ENCODE results near the gene DUOXA2.

The DUOXA2 gene

GRCh38 chr15:45151998-45152828 lies 38.1 kb downstream of the DUOXA2 start:
- TF ChIP-seq PKNOX1 (IDR thresholded peaks at IDR 0.05) (no peak), FOXK2 (IDR thresholded peaks at IDR 0.05) (no peak), L3MBTL2 (conservative IDR thresholded peaks at IDR 0.05) (no peak), ARNT (IDR thresholded peaks at IDR 0.05) (no peak)
- no peak for DNase-seq (ENCODE audit: extremely low spot score)
- CTCF ChIA-PET, result no interaction called here
- POLR2A ChIA-PET, result no interaction called here

GRCh38 chr15:45155739-45156138 lies 41.6 kb downstream of the DUOXA2 start:
- ChIA-PET CTCF (interaction anchor here (0.6 kb wide), 1 partner anchor 10 kb away, joined by 6 read pairs; no protein-coding TSS in a partner anchor), POLR2A (no interaction called here)
- TF ChIP-seq FOXM1 (IDR thresholded peaks at IDR 0.05; ENCODE audit: borderline replicate concordance), result no peak
- no peak for TF ChIP-seq LEF1 (IDR thresholded peaks at IDR 0.05; ENCODE audit: borderline replicate concordance)
- TF ChIP-seq ELF4 (IDR thresholded peaks at IDR 0.05), result no peak
- no peak for TF ChIP-seq FOXK2 (IDR thresholded peaks at IDR 0.05)
- no peak for TF ChIP-seq FOXA1 (IDR thresholded peaks at IDR 0.05)
- no peak for TF ChIP-seq SP1 (IDR thresholded peaks at IDR 0.05)
- TF ChIP-seq L3MBTL2 (conservative IDR thresholded peaks at IDR 0.05), result no peak
- TF ChIP-seq TARDBP (IDR thresholded peaks at IDR 0.05), result no peak
- no peak for TF ChIP-seq SUZ12 (IDR thresholded peaks at IDR 0.05)
- TF ChIP-seq ARNT (IDR thresholded peaks at IDR 0.05), result no peak
- TF ChIP-seq HDGF (IDR thresholded peaks at IDR 0.05; ENCODE audit: borderline replicate concordance), result no peak
- no peak for TF ChIP-seq PKNOX1 (IDR thresholded peaks at IDR 0.05)
- TF ChIP-seq NFRKB (IDR thresholded peaks at IDR 0.05), result no peak
- TF ChIP-seq ZNF384 (IDR thresholded peaks at IDR 0.05), result no peak
- TF ChIP-seq CTBP1 (IDR thresholded peaks at IDR 0.05; ENCODE audit: borderline replicate concordance), result no peak
- no peak for TF ChIP-seq BHLHE40 (IDR thresholded peaks at IDR 0.05; ENCODE audit: borderline replicate concordance)
- no peak for DNase-seq (ENCODE audit: extremely low spot score)

- ChIA-PET POLR2A (no interaction called here), CTCF (interaction anchor here (0.6 kb wide), 1 partner anchor 47 kb away, joined by 3 read pairs; no protein-coding TSS in a partner anchor)
- no peak for DNase-seq (ENCODE audit: extremely low spot score)
- no peak for TF ChIP-seq TARDBP (IDR thresholded peaks at IDR 0.05)
- TF ChIP-seq FOXM1 (IDR thresholded peaks at IDR 0.05; ENCODE audit: borderline replicate concordance), result no peak
- TF ChIP-seq PKNOX1 (IDR thresholded peaks at IDR 0.05), result no peak
- no peak for TF ChIP-seq CTBP1 (IDR thresholded peaks at IDR 0.05; ENCODE audit: borderline replicate concordance)
- no peak for TF ChIP-seq FOXA1 (IDR thresholded peaks at IDR 0.05)
- no peak for TF ChIP-seq FOXK2 (IDR thresholded peaks at IDR 0.05)
- TF ChIP-seq ZNF384 (IDR thresholded peaks at IDR 0.05), result no peak
- no peak for TF ChIP-seq LEF1 (IDR thresholded peaks at IDR 0.05; ENCODE audit: borderline replicate concordance)
- no peak for TF ChIP-seq ARNT (IDR thresholded peaks at IDR 0.05)
- no peak for TF ChIP-seq SUZ12 (IDR thresholded peaks at IDR 0.05)
- TF ChIP-seq HDGF (IDR thresholded peaks at IDR 0.05; ENCODE audit: borderline replicate concordance), result no peak
- TF ChIP-seq L3MBTL2 (conservative IDR thresholded peaks at IDR 0.05), result no peak
- TF ChIP-seq ELF4 (IDR thresholded peaks at IDR 0.05), result no peak
Measured at GRCh38 chr15:45156744-45157455, 42.8 kb downstream of the DUOXA2 start.

GRCh38 chr15:45157974-45158373 lies 43.8 kb downstream of the DUOXA2 start:
- ChIA-PET POLR2A (no interaction called here), CTCF (interaction anchor here (0.9 kb wide), 1 partner anchor 31 kb away, joined by 3 read pairs; no protein-coding TSS in a partner anchor)
- no peak for DNase-seq (ENCODE audit: extremely low spot score)
- TF ChIP-seq PKNOX1 (IDR thresholded peaks at IDR 0.05) (no peak), ELF4 (IDR thresholded peaks at IDR 0.05) (no peak), ZNF384 (IDR thresholded peaks at IDR 0.05) (no peak), ARNT (IDR thresholded peaks at IDR 0.05) (no peak), TARDBP (IDR thresholded peaks at IDR 0.05) (no peak), BHLHE40 (IDR thresholded peaks at IDR 0.05; ENCODE audit: borderline replicate concordance) (no peak), SUZ12 (IDR thresholded peaks at IDR 0.05) (no peak), FOXK2 (IDR thresholded peaks at IDR 0.05) (no peak), LEF1 (IDR thresholded peaks at IDR 0.05; ENCODE audit: borderline replicate concordance) (no peak), CTBP1 (IDR thresholded peaks at IDR 0.05; ENCODE audit: borderline replicate concordance) (no peak), SP1 (IDR thresholded peaks at IDR 0.05) (no peak), FOXA1 (IDR thresholded peaks at IDR 0.05) (no peak)

GRCh38 chr15:45161666-45162065 lies 47.5 kb downstream of the DUOXA2 start:
- DNase-seq (ENCODE audit: extremely low spot score), result no peak
- ChIA-PET CTCF (no interaction called here), POLR2A (interaction anchor here (1.1 kb wide), 1 partner anchor 118 kb away, joined by 5 read pairs; no protein-coding TSS in a partner anchor)
- TF ChIP-seq ZNF384 (IDR thresholded peaks at IDR 0.05) (no peak), FOXK2 (IDR thresholded peaks at IDR 0.05) (no peak), NFRKB (IDR thresholded peaks at IDR 0.05) (no peak), SP1 (IDR thresholded peaks at IDR 0.05) (no peak), L3MBTL2 (conservative IDR thresholded peaks at IDR 0.05) (no peak), TARDBP (IDR thresholded peaks at IDR 0.05) (no peak), PKNOX1 (IDR thresholded peaks at IDR 0.05) (no peak), FOXM1 (IDR thresholded peaks at IDR 0.05; ENCODE audit: borderline replicate concordance) (no peak), ELF4 (IDR thresholded peaks at IDR 0.05) (no peak), BHLHE40 (IDR thresholded peaks at IDR 0.05; ENCODE audit: borderline replicate concordance) (no peak), SUZ12 (IDR thresholded peaks at IDR 0.05) (no peak), CTBP1 (IDR thresholded peaks at IDR 0.05; ENCODE audit: borderline replicate concordance) (no peak), FOXA1 (IDR thresholded peaks at IDR 0.05) (no peak), HDGF (IDR thresholded peaks at IDR 0.05; ENCODE audit: borderline replicate concordance) (no peak), ARNT (IDR thresholded peaks at IDR 0.05) (no peak), LEF1 (IDR thresholded peaks at IDR 0.05; ENCODE audit: borderline replicate concordance) (no peak)

Data from HEK293T (cell line).